ENCODE measurements around the gene MAP4K4.
"Not testable (repeated sequence)": the region's sequence is repeated elsewhere in the genome, so short reads cannot be mapped to it uniquely, and the experiment has no call there.

MAP4K4 gene

DNA sequence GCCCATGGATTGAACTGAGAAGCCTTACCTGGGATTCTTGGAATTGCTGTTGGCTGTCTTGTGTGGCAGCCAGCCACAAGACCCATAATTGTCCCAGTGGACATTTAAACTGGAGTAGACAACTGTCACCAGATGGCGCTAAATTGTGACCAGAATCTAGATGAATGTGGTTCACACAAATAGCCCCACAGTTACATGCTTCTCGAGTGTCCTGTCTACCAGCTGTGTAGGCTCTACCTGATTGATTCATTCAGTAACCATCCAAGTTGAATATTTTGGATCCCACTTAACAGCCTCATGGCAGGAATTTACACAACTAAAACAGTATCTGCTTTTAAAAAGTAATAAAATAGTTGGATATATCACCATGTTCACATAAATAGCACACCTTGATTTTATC is 73.2 kb downstream of the MAP4K4 start:
- DNase-seq: peak; percentile 30

DNA sequence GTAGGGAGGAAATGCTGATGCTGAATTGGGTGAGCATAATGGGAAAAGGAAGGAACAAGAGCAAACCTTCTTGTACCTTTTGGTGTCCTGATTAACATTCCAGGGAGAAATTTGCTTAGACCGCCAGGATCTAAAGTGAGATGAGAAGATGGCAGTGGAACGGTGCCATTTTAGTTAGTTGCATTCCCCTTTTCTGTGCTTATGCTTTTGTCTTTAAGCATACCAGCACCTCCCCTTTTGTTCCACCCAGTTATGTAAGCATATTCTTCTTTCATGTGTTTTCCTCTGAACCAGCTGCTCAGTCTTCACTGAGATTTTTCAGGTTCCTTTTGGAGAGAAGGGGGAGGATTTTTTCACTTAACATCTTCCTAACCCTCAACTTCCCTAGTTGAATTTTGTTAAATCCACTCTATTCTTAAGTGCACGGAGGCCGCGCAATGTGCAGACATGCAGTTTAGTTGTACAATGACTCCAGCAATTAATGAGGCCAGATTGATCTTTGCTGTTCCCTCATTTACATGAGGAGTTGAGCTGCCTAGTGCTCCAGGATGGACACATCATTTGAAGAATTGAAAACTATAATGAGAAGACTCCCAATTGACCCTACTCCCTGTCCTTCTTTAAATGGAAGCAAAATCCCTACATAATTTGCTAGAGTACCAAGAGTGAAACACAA is 73.9 kb downstream of the MAP4K4 start:
- no peak for DNase-seq

DNA sequence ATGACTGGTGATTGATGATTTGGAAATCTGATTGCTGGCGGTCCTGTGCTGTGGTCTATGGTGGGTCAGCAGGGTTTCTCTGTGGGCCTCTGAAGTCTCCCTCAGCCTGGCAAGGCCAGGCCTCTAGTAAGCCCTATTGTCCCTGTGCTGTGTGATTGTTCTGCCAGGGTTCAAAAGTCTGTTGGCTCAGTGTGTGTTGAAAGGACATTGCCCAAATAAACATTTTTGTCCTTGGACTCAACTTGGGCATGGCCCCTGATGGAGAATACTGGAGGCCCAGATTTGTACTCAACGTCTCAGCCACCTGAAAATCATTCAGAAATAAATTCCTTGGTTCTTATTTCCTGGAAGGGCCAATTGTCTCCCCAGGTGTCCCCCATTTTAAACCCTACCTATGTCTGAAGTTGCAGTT is 74.4 kb downstream of the MAP4K4 start:
- DNase-seq: no peak

DNA sequence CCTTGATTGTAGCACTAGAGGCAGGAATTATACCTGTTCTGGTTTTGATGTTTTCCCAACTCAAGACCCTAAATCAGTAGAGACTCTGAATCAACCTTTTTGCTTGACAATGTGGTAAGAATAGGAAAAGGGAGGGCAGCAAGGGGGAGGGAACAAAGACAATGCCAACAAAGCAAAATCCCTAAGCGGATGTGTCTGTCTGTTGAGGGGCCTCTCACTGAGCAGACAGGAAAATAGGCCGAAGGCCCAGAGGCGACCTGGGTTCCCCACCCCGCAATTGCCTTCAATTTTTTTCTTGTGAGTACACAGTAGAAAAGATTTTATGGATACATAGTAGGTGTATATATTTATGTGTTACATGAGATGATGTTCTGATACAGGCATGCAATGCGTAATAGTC is 75.6 kb downstream of the MAP4K4 start:
- no peak for DNase-seq

DNA sequence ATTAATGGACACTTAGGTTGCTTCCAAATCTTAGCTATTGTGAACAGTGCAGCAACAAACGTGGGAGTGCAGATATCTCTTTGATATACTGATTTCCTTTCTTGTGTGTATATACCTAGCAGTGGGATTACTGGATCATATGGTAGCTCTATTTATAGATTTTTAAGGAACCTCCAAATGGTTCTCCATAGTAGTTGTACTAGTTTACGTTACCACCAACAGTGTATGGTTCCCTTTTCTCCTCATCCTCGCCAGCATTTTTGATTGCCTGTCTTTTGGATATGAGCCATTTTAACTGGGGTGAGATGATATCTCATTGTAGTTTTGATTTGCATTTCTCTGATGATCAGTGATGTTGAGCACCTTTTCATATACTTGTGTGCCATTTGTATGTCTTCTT is 76.5 kb downstream of the MAP4K4 start:
- not testable (repeated sequence) for DNase-seq

DNA sequence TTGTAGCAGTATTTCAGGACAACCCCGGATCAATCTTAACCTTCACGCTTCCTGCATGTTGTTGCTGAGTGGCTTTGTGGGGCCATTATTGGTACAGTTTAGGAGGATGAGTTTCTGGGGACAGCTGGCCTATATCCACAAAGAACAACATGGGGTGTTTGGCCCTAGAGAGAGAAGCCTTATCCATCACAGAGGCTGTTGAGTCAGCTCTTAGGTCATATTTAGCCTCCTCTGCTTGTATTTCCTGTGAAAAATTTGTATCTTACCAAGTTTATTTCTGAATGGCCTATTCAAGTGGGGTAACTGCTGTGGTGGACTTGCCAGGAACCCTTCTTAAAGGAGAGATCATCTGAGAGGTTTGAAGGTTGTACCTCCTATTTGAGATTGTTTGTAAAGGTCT is 77.6 kb downstream of the MAP4K4 start:
- DNase-seq: no peak

DNA sequence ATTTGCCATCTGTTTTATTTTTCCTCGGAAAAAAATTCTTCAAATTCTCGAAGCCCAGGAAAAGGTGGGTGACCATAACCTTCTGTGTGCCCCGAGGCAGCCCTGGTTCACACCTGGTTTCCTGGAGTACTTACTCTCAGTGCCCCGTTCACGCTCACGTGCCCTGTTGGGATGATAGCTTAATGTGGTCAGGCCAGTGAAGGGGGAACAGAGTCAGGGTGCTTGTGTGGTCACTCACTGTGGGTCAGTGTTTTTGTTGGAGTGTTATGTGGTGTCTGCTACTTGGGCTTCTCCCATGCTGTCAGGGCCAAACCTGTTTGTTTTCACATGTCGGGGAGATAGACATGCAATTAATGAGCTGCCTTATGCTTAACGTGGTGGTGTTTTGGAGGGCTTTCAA is 78.1 kb downstream of the MAP4K4 start:
- no peak for DNase-seq

DNA sequence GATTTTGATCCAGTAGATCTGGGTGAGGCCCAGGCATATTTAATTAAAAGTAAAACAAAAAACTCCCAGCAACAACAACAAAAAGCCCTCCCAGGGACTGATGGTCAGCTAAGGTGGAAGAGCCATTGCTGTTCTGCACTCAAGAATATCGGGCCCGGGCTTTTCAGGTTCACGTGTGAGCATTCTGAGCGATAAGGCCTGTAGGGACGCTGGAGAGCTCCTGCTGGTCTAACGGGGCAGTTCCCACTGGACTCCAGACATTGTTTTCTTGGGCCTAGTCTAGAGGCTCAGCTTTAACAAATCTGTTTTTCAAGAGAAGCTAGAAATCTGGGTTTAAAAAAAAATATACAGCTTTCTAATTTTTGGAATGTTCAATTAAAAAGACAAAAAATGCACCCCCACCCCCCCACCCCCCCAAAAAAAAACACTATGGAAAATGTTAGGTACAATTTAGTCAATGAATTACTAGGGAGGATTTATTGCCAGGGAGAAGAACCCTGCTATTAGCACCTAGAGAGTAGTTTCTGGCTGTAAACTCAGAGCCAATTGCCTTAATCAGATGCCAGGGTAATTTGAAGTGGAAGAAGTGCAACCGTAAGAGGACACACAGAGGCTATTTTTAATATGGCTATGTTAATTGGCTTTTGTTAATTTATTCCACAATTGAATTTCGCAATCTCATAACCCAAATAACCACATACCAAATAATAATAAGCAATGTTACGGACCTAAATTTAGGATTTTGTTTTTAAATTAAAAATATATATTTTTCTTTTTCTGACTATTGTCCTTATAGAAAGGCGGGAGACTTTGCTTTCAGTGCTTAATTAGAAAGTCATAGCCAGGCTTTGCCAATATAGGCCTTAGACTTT is 78.9 kb downstream of the MAP4K4 start:
- no peak for DNase-seq

DNA sequence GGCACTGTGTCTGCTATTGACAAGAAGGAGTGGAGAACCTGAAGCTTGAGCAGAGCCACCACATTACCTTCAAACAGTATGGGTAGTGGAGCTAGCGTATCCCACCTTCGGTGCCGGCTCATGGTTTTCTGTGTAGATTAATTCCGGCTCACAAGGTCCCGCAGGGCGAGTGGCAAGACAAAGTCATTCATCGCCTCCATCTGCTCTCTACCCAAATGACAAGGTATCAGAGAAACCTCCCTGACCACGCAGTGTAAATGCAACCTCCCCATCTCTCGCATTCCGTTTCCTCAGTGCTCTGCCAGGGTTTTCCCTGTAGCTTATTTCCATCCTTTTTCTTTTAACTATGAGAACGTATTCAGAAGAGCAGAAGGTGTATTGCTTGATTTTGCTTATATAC is 79.8 kb downstream of the MAP4K4 start:
- no peak for DNase-seq

DNA sequence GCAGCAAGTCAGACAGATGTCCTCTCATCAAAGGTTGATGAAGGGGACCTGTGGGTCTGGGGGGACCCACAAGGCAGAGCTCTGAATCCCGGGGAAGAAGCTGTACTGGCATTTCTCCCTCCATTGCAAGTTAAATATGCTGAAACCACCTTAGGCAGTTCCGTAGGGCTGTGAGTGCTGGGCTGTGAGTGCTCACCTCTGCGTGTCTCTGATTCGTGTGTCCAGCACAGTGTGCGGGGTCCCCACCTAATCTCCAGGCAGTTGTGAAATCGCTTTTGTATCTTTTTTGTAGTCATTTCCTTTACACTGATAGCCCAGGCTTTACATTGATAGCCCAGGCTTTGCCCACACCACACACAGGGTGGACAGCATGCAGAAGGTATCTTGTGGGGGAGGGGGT is 80.6 kb downstream of the MAP4K4 start:
- DNase-seq: no peak

DNA sequence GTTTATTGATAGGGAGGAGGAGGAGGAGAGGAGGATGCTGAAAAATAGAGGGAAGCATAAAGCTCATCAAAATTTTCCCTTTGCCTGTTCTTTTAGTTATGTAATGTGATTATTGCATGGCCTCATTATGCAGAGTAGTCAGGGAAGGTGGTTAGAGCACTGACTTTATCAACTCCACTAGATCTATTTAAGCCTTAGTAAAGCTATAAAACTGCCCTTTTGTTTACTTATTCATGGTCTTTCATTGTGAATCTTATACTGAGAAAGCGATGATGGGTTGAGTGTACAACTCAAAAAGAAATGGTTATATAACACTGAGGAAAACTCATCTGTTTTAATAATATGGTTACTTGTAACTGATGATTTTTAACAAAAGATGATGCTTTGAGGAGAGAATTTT is 81.7 kb downstream of the MAP4K4 start:
- DNase-seq: no peak

DNA sequence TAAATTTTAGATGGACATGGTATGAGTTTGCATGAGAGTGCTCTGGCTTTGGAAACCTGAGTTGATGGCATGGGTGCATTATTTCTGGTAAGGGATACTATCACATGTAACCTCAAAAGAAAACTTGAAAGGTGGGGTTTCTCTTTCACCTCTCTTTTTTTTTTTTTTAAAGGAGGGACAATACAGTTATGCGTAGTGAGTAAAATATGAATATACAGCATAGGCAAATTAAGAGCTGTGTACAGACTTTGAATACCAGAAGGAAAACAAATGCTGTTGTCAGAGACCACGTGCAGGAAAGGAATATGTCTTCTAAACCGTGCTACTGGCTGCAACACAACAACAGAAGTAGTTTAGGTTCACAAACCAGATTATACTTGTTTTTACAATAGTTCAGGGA is 82.1 kb downstream of the MAP4K4 start:
- DNase-seq: no peak

DNA sequence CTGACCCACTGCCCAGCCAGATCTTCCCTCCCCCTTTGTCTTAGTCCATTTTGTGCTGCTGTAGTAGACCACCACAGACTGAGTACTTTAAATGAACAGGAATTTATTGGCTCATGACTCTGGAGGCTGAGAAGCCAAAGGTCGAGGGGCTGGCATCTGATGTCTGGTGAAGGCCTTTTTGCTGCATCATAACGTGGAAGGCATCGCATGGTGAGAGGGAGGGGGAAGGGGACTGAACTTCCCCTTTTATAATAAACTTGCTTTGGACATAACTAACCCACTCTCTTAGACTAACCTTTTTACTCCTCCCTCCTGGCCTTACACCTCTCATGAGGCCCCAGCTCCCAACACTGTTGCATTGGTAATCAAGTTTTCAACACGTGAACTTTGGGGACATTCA is 83.8 kb downstream of the MAP4K4 start:
- no peak for DNase-seq

DNA sequence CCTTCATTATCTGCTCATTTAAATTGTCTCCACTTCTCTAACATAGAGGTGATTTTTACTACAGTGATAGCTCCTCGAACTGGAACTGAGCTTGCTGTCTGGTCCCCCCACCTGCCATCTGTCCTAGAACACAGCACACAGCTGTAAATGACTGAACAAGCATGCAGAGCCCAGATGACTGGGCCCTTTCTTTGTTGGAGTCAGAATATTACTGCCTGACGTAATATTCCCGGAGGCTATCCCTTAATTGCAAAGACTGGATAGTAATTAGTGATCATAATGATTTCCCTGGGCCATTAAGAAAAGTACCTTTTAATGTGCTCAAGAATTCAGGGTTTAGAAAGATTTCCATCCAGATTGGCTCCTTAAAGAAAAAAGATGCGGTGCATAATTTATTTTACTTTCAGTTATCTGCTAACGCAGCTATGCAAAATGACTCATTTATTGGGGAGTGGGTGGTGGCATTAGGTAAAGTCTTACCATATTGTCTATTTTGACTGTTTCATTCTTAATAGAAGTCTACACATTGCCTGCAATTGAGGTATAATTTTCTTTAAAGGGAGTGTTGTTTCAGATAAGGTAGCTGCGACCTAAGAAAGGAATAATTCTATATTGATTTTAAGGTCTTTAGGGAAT is 84.4 kb downstream of the MAP4K4 start:
- DNase-seq: peak; percentile 81

DNA sequence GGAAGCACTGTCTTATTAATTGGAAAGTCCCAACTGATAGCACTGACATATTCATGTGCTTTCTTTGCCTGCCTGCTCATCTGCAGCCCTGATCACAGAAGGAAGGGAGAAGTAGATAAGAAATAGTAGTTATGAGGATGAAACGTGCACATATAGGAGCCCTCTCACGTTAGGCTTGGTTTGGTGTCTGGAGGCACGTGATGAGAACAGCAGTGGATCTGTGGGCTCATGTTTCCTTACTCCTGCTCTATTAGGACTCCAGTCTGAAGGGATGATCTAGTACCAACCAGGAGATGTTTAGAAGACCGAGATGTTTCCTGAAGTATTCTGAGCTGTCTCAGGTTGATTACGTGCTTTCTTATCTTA is 84.9 kb downstream of the MAP4K4 start:
- no peak for DNase-seq

DNA sequence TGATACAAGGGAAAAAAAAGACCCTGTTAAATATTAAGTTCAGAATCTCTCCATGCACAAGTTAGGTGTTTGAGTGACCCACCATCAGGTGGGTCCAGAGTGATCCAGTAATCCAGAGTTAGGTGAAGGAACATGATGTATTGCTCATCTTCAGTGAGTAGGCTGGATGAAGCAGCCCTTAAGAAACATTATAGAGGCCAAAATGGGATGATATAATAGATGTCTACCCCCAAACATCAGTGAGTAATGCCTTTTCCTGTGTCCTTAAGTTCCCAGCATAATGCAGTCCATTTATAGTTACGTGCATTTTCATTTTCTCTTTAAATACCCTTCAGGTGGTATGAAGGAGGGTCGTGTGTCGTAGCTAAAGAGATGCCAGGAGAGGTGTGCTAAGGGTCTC is 89.6 kb downstream of the MAP4K4 start:
- no peak for DNase-seq

DNA sequence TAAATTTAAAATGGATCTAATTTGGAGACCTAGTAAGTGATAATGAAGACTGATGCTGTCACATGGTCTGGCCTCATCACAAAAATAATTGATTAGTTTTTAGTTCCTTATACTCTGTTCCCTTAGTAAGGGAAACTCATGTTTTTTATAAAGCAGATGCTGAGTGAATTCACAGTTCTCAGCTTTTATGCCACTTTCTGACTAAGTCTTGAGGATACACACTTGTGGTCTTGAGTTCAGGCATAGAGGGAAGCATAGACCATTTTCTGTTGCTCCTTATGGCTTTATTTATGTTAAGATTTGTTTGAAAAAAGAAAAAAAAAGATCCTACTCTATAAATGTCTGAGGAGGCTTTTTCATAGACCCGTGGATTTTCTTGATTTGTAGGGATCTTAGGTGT is 91.1 kb downstream of the MAP4K4 start:
- DNase-seq: no peak

DNA sequence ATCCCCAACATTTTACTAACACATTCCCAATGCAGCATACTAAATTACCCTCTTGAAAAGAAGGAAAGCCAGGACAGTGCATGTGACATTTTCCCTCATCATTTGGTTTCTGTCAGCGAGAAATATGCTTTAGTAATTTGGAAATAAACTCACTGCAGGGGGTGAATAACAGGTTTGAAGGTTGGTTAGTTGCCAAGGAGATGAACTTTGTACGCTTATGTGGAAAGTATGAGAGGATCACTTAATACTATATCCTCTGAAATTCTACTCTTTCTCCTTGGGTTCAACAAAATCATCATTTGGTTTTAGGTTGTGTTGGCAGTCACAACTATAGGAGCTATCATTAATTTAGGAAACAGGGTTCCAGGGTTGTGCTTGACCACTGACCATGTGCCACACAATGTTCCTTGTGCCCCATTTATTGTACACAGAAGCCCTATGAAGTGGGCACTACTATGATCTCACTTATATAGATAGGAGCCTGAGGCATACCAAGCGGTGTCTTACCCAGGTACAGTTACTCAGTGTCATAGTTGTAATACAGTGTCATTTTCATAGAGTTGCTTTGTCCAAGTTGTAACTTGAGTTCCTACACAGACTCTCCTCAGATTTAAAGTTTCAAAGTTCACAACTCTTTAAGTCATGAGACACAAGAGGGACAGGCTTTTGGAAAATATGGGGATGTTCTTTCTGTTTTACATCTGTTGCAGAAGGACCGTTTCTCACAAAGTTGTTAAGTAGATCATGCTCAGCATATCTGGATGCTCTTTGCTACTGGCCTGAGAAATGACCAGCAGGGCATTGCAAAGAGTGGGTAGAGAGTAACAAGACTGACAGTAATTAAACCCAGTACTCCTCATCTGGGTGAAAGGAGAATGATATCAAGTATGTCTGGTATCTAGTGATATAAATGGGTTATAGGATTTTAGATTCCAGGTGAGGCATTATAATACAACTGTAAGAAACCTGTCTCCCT is 91.8 kb downstream of the MAP4K4 start:
- no peak for DNase-seq

DNA sequence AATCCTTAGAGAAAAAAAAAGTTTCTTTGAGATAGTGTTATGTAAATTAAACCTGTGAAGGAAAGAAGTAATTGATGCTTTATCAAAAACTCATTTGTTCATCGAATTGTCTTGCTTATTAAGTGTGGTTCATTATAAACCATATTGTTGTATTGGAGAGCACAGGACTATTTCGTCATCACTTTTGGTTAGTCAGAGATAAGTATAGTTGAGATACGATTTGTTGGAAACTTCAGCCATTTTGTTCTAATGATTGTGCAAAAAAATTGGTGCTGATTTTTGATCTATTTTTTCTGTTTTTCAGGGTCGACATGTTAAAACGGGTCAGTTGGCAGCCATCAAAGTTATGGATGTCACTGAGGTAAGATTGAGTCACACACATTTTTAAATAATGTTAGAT is 92.9 kb downstream of the MAP4K4 start:
- DNase-seq: no peak

DNA sequence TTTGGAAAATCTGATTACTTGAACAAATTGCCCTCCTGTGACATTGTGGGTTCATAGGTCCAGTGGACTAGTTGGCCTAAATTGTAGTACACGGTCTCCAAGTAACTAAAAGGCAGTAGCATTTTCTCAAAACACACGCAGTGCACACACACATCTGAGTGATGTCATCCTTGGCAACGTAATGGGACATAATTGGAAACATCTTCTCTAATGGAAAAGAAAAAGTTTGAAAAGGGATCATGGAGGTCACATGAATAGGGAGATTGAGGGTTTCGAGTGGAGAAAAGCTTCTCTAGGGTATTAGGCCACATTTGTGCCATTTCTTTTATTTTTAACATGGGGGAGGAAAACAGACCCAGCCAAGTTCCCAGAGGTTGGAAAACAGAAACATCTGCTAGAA is 93.3 kb downstream of the MAP4K4 start:
- peak; percentile 61 for DNase-seq

DNA sequence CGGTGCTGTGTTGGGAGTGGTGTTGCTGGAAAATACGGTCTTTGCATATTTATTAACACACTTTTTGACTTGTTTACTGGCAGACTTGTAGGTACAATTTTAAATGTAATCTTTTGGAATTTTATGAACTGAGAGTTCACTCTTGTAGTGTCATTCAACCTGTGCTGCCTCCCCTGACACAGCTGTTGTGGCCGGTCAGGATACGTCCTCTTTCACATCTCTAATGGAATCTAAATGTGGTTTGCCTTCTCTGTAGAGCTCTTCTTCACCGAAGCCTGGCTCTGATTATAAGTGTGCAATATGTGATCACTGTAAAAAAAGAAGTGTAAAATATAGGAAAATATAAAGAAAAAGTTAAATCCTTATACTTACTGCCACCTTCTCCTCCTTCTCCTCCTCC is 94.7 kb downstream of the MAP4K4 start:
- no peak for DNase-seq

DNA sequence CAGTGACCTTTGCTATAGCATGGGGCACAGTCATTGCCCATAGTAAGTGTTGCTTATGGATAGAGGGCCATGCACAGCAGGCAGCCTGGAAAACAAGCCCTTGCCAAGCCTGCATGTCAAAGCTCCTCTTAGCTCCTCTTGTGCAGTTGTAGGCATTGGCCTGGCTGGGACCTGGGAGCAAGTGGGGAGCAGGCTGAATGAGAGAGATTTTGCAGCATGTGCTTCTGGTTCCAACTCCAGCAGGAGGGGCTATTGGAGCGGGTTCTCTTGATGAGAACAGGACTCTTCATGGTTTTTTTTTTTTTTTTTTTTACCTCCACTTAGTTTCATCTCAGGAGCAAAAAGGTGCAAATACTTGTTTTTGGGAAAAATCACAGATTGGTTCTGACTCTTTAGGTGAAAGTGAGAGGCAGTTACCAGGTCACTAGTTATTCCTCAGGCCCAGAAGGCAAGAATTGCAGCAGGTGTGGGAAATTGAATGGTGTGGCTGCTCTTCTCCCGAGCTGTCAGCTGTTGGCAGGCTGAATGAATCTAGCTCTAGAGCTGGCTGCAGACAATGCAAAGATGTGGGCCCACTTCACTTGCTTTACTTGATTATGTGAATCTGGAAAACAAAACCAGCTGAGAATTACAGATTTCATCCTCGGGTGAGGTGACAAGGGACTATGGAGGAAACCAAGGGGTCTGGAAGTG is 95.9 kb downstream of the MAP4K4 start:
- peak; percentile 81 for DNase-seq
